DMS153 (cell line): ENCODE measurements around the gene MORN3.
A peak's percentile ranks its signal among the peaks of the same experiment; 100 is the strongest.
"Not testable (repeated sequence)": the region's sequence is repeated elsewhere in the genome, so short reads cannot be mapped to it uniquely, and the experiment has no call there.

Experiments
- DNase-seq: peaks from one replicate; lab custom pipeline; 2025; lab: John Stamatoyannopoulos, UW

The MORN3 gene

GRCh38 chr12:121669521-121669900 lies at the start of gene MORN3:
TSS of gene MORN3 (minus strand) at chr12:121669654. CDS start at chr12:121669483, 171 bp downstream.
- DNase-seq: no peak

GRCh38 chr12:121718653-121719239 lies 49.3 kb upstream of the MORN3 start:
- peak; percentile 22 for DNase-seq

GRCh38 chr12:121717041-121717699 lies 47.7 kb upstream of the MORN3 start:
- no peak for DNase-seq

GRCh38 chr12:121715862-121716435 lies 46.5 kb upstream of the MORN3 start:
- no peak for DNase-seq

GRCh38 chr12:121715055-121715454 lies 45.6 kb upstream of the MORN3 start:
- DNase-seq: not testable (repeated sequence)

GRCh38 chr12:121713793-121714192 lies 44.3 kb upstream of the MORN3 start:
- no peak for DNase-seq

- no peak for DNase-seq
These were observed 43.9 kb upstream of the MORN3 start for GRCh38 chr12:121713257-121713777.

GRCh38 chr12:121712461-121713256 lies 43.2 kb upstream of the MORN3 start, which contains the start of gene TMEM120B:
TSS of gene TMEM120B (plus strand) at chr12:121712752. CDS start at chr12:121712896, 144 bp downstream.
- peak; percentile 28 for DNase-seq

GRCh38 chr12:121712190-121712460 lies 42.7 kb upstream of the MORN3 start:
- DNase-seq: no peak

GRCh38 chr12:121711361-121712189 lies 42.1 kb upstream of the MORN3 start:
- DNase-seq: no peak

GRCh38 chr12:121709478-121709961 lies 40.1 kb upstream of the MORN3 start:
- DNase-seq: no peak

- not testable (repeated sequence) for DNase-seq
These were observed 39.6 kb upstream of the MORN3 start for GRCh38 chr12:121709064-121709424.

GRCh38 chr12:121708313-121709063 lies 39.0 kb upstream of the MORN3 start:
- no peak for DNase-seq

GRCh38 chr12:121705514-121705913 lies 36.1 kb upstream of the MORN3 start:
- no peak for DNase-seq

- DNase-seq: no peak
These were observed 33.5 kb upstream of the MORN3 start for GRCh38 chr12:121702944-121703343.

- no peak for DNase-seq
These were observed 32.3 kb upstream of the MORN3 start for GRCh38 chr12:121701667-121702277.

GRCh38 chr12:121697861-121698260 lies 28.4 kb upstream of the MORN3 start:
- DNase-seq: not testable (repeated sequence)

- DNase-seq: no peak
These were observed 27.7 kb upstream of the MORN3 start for GRCh38 chr12:121697093-121697698.

GRCh38 chr12:121693155-121693687 lies 23.8 kb upstream of the MORN3 start:
- DNase-seq: no peak

GRCh38 chr12:121692744-121693143 lies 23.3 kb upstream of the MORN3 start:
- not testable (repeated sequence) for DNase-seq
